Fibroblast of the aortic adventitia (primary cell): ENCODE data around the gene LTA4H. TPM values are rescaled to one million over a fixed set of nuclear protein-coding genes. Genes with fewer than 3 reads are reported as not detected.

ENCODE experiments used
- DNase-seq: peaks from one replicate; pipeline ENCODE4 v3.0.0-alpha.2; 2010; ENCODE audit warnings: low read depth
- H3K4me3 ChIP-seq: 2 replicates; pipeline ENCODE4 v1.5.1; 2011; ENCODE audit warnings: low read depth, mild to moderate bottlenecking, control low read depth, low read length, moderate library complexity
- total RNA-seq: library from RNA; depleted of rRNA; stranded (reverse); fragments of >200 nt; gene quantifications from 2 replicates; pipeline ENCODE4 v1.2.3, GENCODE V29; 2012; ENCODE audit warnings: low replicate concordance
- TF ChIP-seq, protein P1 (sequence below): IDR thresholded peaks from 2 replicates; pipeline ENCODE4 v1.5.1; 2011; ENCODE audit warnings: mild to moderate bottlenecking, low read length, control low read depth, inconsistent platforms; ENCODE audit not compliant: insufficient read depth

The LTA4H gene
- total RNA-seq, 1 donor, result 68.1 TPM

DNA sequence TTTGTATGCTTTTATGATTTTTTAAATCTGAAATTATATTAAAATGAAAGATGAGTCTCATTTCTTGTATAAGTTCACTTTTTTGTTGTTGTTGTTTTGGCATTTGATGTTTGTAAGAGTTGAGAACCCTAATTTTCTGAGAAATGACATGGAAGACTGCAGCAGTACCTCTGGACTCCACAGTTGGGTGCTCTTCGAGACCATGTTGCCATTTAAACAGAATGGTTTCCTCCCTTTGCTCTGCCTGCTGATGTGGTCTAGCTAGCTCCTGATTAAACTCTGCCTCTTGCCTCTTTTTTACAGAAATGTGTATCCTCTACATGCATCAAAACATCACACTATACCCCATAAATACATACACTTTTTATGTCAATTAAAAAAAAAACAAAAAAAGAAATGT, 5.8 kb upstream of the LTA4H start:
- TF ChIP-seq, protein P1, sequence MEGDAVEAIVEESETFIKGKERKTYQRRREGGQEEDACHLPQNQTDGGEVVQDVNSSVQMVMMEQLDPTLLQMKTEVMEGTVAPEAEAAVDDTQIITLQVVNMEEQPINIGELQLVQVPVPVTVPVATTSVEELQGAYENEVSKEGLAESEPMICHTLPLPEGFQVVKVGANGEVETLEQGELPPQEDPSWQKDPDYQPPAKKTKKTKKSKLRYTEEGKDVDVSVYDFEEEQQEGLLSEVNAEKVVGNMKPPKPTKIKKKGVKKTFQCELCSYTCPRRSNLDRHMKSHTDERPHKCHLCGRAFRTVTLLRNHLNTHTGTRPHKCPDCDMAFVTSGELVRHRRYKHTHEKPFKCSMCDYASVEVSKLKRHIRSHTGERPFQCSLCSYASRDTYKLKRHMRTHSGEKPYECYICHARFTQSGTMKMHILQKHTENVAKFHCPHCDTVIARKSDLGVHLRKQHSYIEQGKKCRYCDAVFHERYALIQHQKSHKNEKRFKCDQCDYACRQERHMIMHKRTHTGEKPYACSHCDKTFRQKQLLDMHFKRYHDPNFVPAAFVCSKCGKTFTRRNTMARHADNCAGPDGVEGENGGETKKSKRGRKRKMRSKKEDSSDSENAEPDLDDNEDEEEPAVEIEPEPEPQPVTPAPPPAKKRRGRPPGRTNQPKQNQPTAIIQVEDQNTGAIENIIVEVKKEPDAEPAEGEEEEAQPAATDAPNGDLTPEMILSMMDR, result no peak
- DNase-seq, result no peak
- no peak overlapping the region for H3K4me3 ChIP-seq

DNA sequence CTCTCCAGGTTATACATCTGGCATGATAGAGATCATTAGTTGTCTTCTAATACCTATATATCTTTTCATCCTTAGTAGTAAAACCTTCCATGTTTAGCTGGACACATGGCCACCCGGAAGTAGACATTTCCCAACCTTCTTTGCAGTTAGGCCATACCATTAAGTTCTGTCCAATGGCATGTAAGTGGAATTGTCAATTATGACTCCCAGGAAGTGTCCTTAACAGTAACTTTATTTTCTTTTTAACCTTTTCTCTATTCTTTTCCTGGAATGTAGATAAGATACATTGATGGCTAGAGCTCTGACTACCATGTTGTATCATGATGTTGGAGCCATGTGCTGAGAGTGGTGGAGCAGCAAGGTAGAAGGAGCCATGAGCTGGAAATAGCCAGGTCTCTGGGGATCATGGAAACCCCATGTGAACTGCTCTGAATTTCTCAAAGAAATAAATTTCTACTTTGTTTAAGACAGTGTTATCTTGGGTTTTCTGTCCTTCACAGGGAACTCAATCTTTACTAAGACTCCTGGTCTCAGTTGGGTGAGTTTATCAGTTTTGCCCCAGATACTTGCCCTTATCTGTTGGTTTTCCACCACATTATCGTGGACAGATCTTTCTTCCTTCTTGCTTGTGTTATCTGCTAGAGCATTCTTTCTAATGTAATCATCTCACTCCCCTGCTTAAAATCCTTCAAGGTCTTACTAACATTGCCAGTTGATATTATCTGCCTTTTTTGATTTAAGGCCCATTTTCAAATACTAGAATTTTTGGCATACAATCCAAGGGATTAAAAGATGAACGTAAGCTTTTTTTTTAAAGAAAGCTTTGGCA, 5.1 kb upstream of the LTA4H start:
- DNase-seq, result no peak
- H3K4me3 ChIP-seq, result no peak overlapping the region
- TF ChIP-seq, protein P1, result no peak

DNA sequence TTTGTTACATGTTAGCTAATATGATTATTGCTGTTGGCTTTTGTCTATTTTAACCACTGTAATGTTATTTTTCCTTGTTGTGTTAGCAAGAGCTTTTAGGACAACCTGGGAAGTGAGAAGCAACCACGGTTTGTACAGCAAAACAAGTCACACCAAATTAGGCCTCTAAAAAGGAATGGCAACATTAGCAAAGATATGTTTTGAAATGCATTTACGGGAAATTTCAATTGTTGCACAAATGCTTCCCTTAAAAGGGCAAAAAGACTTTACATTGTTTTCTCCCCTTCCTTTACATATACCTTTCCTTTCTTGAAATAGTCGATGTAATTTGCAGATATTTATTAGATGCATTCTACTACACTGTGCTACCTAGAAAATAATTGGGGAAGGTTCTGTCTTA, 4.1 kb upstream of the LTA4H start:
- TF ChIP-seq, protein P1, result no peak
- H3K4me3 ChIP-seq, result no peak overlapping the region
- no peak for DNase-seq

DNA sequence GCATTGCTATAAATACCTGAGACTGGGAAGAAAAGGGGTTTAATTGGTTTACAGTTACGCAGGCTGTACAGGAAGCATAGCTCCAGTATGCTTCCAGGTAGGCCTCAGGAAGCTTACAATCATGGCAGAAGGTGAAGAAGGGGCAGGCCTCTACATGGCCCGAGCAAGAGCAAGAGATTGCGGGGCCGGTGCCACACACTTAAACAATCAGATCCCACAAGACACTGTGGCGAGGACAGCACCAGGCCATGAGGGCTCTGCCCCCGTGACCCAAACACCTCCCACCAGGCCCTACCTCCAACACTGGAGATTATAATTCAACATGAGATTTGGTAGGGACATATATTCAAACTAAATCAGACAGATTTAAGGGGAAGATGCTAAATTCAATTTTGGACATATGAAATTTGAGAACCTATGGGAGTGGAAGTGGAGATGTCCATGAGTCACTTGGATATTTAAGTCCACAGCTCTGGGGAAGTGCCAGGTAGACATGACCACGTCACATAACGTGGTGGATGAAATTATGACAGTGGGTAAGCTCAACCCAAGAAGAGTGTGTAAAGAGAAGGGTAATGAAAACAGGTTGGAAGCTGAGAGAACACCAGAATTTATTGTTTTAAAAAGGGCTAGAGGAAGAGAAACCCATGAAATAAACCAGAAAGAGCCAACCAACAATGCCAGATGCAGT, 1.5 kb upstream of the LTA4H start:
- no peak overlapping the region for H3K4me3 ChIP-seq
- TF ChIP-seq, protein P1, result no peak
- DNase-seq, result no peak

DNA sequence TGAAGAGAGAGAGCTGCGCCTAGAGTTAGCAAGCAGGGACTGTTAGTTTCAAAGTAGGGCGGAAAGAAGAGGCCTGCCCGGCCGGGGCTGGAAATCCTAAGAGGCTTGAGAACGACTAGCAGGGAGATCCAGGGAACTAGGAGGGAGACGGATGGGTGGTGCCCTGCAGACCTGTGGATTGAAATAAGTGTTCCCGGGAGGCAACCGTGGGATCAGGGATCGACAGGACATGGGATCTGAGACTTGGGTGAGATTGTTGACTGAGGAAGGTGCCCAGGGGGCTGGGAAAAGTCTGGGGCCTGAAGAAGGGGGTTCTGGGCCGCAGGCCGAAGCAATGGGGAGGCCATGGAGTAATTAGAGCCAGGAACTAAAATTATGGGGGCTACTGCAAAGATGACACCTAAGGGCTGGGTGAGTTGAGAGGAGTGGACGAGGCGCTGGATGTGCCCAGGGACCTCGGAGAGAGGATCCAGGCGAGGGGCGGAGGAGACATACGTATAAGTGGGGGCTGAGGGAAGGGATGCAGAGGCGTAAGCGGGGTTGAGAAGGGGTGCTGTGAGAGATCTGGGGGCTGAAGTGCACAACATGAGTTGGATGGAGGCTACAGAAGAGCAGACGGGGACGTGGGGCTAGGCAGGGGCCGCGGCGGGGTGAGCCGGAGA, 635 bp downstream of the LTA4H start:
- TF ChIP-seq, protein P1, result no peak
- peak overlapping the region; percentile 82 for H3K4me3 ChIP-seq
- DNase-seq, result peak; percentile 46

DNA sequence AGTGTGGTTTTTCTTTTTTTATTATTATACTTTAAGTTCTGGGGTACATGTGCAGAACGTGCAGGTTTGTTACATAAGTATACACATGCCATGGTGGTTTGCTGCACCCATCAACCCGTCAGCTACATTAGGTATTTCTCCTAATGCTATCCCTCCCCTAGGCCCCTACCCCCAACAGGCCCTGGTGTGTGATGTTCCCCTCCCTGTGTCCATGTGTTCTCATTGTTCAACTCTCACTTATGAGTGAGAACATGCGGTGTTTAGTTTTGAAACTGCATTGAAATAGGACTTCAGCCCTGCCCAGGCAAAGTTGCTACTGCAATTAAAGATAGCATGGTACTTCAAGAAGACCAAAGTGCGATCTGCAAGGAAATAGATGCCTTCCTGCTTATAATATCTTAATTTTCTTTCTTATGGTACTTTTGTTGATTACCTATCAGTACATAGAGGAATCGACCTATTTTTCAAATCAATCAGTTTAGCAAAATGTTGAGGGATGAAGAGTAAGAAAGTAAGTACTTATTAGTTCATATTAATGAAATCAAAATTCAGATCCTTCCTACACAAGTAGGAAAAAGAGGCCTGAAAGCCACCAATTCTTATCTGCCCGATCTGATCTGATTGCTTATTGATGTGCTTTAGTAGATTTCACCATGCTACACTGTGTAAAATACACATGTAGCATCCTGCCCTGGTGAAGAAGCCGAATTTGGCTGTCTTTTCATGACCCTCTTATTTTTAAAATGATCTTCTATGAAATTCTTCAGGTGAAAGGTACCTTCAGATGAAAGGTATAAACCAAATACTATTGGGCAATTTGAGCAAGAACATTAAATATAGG, 1.6 kb downstream of the LTA4H start:
- no peak for DNase-seq
- TF ChIP-seq, protein P1, result no peak
- H3K4me3 ChIP-seq, result peak overlapping the region; percentile 82
